ENCODE measurements around the gene AKAP6.
"Not testable (repeated sequence)": the region's sequence is repeated elsewhere in the genome, so short reads cannot be mapped to it uniquely, and the experiment has no call there.

Gene AKAP6

DNA sequence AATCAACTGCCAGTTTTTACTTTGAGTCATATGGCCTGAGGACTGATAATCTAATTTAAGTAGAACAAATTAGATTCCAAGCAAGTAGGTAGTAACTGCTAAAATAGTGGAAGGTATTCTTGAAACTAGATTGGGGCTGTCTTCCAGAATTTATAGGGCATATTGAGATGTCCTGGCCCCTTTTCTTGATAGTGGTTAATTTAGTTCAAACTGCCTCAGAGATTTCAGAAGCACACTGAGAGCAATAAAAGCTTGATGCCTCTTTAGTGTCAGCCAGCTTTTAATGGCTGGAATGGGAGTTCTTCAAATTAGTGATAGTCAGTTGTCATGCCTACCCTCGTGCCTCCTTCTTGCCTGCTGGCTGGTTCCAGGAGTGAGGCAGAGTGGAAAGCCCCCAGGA is 120.5 kb downstream of the AKAP6 start:
- DNase-seq (ENCODE audit: low read depth) = no peak

DNA sequence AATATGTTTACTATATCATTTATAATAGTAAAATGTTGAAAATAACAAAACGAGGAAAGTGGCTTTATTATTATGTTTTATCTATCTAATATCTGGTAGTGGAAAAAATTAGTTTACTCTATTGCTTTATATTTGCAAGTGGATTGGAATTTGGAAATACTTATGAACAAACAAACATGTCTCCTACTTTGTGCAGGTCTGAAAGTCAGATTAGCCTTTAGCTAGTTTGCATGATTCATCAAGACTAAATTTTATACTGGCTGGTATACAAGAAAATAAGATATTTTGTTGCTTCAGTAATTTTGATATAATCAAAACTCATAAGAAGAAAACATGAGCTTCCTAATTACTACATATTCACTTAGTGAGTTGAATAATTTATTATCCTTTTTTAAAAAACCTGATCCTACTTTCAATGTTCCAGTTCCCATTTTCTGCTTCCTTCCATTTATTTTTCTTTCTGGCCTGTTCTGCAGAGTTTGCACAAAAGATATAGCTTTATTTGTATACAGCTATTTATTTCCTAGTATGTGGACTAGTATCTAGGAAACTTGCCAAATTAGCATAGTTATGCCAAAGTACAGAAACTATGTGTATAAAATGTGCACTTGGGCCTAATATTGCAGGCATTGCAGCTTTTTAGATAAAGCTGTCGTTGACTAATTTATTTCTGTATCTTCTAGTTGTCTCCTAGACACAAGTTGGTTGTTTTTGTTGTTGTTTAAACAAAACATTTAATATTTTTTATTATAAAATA is 122.0 kb downstream of the AKAP6 start:
- no peak for DNase-seq (ENCODE audit: low read depth)

DNA sequence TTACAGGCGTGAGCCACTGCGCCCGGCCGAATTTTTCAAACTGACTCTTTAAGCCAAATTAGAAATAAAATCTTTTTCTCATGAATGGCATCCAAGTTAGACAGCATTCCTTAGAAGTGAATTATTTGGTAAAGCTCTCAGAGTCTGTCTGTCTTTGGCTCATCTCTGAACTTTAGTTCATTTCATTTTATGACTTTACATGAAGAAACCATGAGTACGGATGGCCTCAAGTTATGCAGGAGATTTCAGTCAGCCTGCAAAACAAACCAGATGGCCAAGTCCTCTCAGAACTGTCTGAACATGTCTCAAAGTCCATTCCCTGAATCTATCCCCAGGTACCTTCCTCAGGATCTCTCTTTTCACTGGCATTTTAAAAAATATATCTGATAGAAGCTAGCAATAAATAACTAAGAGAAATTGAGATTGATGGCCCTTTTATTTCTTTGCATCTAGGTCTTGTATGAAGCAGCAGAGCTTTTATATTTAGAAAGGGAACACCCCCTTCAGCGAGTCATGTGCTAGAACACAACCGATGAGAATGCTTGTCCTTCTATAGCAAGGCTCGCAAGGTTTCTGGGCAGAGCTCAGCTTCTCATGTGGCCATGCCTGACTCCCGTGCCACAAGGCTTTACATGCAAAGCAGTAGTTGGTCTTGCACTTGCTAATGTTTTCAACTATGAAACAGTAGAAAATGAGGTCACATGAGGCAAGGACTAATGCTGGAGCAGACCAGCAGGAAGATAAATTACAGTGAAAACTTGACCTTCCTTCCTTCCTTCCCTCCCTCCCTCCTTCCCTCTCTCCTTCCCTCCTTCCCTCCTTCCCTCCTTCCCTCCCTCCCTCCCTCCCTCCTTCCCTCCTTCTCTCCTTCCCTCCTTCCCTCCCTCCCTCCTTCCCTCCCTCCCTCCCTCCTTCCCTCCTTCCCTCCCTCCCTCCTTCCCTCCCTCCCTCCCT is 125.0 kb downstream of the AKAP6 start:
- no peak for DNase-seq (ENCODE audit: low read depth)

DNA sequence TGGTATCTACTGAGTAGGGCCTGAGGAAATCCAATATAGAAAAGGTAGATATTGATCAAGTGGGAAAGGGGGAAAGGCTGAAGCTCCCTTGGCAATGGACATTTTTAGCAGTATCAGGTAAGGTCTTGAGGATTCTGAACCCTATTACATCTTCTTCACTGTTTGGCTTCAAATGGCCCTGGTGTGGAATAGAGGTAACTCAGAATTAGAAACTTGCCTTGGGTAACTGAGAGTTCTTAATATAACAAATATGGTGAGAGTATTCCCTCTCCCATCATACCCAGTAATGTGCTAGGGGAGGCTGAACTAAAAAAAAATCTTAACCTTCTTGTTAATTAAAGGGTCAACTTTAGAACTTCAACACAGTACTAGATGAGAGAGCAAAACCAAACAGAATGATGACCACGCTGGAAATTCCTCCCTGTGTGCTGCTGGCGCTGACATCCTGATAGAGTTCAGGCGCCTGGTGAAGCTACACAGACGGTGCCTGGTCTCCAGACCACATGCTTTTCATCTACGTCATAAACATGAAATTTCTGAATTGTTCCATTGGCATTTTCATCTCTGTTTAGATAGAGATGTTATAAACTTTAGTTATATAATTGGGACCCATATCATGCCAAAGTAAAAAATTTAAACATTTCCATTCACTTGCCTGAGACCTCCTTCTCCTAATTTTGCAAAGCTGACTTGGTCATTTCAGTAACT is 128.3 kb downstream of the AKAP6 start:
- DNase-seq (ENCODE audit: low read depth) = no peak

DNA sequence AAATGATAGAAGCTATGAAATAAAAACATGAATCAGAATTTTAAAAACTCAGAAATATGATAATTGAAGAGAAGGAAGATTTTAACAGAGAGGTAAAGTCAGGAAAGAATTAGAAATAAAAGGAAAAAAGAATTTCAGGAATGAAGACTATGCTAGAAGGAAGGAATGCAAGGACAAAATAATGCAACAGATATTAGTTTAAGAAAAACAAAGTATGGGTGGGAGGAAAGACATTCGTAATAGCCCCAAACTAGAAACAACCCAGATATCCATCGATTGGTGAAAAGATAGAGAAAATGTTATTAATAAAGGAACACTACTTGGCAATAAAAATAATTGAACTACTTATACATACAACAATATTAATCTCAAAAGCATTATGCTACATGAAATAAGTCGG is 129.6 kb downstream of the AKAP6 start:
- DNase-seq (ENCODE audit: low read depth) = no peak

DNA sequence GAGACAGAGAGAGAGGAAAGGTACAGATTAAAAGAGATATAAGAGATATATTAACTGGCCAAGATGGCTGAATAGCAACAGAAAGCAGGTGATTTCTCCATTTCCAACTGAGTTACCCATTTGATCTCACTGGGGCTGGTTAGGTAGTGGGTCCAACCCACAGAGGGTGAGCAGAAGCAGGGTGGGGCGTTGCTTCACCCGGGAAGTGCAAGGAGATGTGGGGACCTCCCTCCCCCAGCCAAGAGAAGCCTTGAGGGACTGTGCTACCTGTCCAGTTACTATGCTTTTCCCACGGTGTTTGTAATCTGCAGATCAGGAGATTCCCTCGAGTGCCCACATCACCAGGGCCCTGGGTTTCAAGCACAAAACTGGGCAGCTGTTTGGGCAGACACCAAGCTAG is 131.2 kb downstream of the AKAP6 start:
- DNase-seq (ENCODE audit: low read depth) = no peak

DNA sequence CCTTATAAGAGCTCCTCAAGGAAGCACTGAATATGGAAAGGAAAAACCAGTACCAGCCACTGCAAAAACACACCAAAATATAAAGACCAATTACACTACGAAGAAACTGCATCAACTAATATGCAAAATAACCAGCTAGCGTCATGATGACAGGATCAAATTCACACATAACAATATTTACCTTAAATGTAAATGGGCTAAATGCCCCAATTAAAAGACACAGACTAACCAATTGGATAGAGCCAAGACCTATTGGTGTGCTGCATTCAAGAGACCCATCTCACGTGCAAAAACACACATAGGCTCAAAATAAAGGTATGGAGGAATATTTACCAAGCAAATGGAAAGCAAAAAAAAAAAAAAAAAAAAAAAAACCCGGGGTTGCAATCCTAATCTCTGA is 133.5 kb downstream of the AKAP6 start:
- not testable (repeated sequence) for DNase-seq (ENCODE audit: low read depth)

DNA sequence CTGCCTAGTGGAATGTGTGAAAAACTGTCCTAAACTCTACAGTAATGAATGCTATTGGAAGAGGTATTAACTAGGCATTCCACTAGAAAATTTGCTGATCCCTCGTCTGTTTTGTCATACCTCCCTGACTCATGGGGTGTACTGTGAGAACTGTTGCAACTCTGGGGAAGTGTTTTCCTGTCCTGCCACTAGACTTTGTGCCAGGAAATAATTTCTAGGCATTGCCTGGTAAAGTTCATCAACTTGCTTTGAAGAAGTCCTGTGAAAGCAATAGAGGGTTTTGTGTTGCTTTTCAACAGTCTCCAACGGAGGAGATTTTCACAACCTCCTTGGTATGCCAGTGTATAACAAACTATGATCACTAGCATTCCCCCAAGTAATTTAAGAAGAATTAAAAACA is 139.9 kb downstream of the AKAP6 start:
- no peak for DNase-seq (ENCODE audit: low read depth)

DNA sequence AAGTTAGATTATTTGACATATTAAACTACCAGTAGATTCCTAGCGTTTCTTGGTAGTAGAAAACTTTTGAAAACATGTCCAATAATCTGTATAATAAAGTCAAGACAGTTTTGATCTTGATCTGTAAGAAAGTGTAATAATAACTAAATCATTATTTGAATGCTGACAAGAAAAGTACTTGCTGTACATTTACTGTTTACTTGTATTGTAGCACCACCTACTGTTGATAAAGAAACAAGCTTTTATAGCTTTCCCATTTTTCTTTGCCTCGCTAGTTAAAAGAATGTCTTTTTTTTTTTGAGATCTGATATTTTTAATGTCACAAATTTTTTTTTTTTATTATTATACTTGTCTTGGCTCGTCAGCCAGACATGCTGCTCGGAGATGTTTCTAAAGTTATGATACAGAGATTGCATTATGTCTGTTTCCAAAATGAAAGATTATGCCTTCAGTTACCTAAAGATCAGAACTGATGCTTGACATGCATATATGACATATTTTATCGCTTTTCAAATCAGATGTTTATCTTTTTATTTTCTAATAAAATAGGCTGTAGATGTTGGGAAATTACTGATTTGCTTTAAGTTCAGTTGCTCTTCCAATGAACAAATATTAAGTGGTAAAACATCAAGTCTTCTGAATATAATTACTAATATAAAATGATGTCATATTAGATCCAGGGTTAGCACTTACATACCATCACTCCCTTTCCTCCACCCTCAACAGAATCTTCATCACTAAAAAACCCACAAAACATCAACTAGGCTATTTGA is 140.5 kb downstream of the AKAP6 start:
- DNase-seq (ENCODE audit: low read depth) = no peak

DNA sequence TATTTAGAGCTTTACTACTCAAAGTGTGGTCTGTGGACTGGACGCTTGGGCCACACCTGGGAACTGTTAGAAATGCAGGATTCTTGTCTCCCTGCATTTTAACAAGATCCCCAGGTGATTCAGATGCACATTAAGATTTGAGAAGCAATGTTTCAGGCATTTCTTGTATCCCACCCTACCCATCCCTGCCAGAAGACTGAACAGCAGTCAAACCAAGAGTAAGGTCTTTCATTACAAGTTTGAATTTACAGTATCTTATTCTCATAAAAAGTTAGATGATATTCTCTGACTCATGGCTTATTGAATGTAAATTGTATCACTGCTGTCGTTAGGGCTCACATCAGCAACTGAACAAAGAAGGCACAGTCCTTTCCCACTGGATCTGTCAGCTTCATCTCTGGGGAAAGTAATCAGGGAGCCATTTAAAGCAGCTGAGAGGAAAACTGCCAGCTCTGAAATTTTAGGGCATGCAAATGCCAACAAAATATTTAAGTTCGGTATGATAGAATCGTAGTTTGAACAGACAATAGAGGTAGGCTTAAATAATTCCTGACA is 141.1 kb downstream of the AKAP6 start:
- DNase-seq (ENCODE audit: low read depth) = no peak

DNA sequence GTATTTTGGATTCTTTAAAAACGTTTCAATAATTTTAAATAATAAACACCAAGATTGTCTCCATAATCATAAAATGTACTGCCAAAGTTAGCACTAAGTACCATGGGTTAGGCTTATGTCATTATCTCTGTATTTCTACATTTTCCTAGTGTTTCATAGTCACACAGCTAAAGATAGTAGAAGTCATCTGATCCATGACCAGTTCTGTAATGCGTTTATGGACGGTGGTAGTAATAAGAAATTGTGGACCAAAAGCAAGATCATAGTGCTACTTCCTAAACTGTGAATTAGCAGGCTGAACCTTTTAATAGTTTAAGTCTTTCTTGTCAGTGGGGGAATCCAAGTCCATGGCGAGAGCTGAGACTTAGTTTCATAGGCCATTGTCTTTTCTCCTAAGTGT is 142.1 kb downstream of the AKAP6 start:
- no peak for DNase-seq (ENCODE audit: low read depth)

DNA sequence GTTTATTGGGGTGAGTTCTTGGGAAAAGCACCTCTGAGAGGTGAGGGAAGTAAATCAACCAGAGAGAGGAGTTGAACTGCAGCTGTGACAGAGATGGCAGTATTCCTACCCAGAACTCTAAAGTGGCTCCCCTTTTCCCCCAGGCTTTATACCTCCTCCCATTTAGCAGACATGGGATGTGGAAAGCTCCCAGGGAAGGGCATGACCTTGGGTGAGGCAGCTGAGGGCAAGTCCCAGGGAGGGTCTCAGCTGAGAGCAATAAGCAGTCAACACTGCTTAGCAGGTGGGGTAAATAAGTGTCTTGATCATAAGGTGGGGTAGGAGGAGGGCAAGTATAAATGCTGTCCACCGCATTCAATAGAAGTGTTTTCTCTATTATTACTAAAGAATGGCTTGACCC is 143.0 kb downstream of the AKAP6 start:
- no peak for DNase-seq (ENCODE audit: low read depth)

DNA sequence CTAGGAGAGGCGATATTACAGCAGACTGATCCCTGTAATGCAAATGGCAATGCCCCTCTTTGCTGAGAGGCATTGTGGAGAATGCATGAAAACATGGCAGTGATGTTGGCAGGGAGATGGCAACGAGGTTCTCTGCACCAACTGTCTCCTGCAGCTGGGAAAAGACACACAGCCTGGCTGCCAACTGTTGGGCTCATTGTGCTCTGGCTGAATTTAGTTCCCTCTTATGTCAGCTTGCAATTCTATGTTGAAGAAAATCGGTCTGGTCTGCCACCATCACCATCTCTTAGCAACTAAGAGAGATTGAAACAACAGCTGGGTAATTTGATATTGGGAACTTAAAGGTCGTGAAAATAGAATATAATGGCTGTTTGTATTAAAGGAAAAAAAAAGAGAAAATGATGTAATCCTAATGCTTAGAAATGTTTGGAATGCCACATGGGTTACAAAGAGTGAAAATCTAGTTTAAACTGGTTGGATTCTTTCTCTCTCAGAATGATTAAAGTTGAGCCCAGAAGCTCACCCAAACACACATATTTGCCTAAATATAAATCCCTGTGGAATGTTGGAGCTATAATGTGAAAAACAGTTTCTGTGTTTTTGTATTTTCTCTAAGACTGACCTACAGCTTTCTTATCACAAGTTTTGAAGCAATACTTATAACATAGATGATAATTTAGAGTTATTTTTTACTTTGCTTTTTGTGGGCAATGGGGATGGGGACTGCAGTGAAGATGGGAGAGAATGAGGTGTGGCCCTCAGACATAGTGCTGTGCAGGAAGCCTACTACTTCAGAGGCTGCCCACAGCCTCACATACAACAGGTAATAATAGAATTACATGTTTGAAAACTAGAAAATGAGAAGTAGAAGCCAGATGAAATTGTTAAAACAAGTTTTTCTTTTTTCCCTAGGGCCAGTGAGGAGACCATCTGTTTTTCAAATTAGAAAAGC is 143.7 kb downstream of the AKAP6 start:
- DNase-seq (ENCODE audit: low read depth) = no peak

DNA sequence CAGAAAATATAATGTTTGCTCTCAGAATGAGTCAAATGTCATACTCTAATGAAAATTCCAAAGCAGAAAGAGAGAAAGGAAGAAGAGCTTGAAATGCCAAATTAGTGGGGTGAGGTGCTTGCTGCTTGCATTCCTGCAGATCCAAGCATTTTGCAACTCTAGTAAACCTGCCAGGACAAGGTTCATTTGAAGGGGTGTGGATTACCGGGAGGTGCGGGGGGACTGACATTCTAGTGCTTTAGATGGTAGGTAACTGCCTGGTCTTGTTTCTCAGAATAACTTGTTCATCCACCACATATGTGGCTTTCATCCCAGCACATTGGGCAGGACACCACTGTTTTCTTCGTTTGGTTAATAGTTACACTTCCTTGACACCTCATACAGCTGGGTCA is 144.4 kb downstream of the AKAP6 start:
- DNase-seq (ENCODE audit: low read depth) = no peak

DNA sequence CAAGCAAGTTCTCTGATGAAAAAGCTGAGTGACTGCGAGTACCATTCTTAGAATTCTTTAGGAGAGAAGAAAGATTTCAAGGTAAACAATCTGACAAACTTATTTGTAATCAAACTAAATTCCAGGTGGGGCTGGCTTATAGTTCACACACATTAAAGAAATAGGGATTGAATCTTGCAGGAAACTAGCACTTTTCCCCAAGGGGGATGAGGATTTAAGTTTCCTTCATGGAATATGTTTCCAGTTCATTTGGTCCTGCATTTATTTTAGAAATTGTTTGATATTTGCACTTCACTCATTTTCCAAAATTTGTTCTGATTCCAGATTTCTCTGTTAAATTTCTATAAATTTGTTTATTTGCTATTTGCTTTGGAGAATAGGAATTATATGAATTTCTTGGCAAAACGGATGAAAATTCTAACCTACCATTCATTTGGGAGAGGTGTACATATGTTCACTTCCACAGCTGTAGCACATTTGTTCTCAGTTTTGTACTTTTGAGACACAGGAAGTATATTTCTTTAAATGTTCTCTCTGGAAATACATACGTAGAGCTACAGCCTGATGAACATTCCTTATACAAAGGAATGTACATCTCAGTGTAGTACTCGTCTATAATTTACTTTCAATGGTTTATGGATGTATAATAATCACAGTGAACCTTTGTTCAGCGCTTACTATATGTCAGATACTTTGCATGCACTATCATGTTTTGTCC is 145.5 kb downstream of the AKAP6 start:
- DNase-seq (ENCODE audit: low read depth) = no peak

DNA sequence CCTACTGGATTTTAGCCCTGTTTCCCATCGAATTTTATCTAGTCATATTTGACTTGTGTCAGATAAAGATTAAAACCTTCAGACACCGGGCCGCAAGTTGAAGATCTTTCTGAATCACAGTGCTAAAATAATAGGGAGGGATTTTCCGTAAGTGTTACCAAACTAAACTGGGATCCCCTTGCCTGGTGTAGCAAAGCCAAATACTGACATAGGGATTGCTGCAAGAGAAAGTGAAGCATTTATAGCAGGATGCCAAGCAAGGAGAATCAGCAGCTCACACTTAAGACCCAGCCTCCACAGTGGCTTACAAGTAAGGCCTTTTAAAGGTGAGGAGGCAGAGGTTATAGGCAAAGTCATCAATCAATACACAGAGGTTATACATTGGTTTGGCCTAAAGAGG is 147.4 kb downstream of the AKAP6 start:
- no peak for DNase-seq (ENCODE audit: low read depth)

DNA sequence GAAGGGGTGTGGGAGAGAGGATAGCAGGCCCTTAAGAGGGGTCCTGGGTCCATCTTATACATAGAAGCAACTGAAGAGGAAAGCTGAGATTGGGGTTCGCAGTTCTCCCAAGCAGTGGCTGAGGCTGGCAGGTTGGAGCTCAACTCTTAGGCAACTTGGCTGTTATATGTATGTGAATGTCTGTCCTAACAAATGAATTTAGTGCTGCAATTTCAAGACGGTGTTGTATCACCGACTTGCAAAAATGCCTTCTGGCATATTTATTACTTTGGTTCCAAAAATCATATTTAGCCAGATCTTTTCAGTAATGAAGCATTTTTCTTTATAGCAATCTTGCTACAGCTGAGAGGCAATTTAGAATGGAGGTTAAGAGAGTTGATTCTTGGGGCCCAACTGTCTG is 148.3 kb downstream of the AKAP6 start:
- no peak for DNase-seq (ENCODE audit: low read depth)

DNA sequence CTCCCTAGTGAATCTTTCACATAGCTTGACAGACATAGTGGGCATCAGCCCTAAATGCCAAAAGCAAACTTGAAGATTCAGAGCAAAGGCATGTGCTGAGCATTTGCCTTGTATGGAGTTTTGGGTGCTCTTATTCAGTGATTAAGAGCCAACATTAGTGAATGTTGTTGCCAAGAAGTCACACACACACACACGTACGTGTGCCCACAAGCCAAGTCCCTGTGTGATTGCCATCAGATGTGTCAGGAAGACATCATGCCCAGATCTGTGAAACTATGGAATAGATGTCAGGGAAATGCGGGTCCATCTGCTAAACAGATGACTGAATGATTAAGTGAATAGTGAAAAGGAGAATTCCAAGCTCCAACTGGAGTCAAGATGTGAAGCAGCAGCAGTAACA is 149.0 kb downstream of the AKAP6 start:
- DNase-seq (ENCODE audit: low read depth) = no peak

DNA sequence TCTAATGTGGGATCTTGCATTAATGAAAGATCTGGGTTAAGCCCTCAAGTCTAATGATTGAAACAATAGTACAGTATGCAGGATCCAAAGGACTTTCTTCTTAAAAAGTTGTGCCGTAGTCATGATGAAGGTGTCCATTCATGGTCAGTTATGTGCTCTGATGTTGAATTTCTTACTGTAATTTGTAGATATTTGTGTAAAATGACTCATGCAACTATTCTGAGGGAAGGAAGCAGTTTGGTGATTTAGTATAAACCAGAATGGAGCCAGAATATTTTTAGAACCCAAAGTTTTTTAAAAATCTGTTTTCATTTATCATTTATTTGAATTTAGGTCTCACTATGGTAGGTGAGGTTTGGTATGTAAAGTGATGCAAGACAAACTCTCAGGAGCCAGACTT is 151.2 kb downstream of the AKAP6 start:
- no peak for DNase-seq (ENCODE audit: low read depth)

DNA sequence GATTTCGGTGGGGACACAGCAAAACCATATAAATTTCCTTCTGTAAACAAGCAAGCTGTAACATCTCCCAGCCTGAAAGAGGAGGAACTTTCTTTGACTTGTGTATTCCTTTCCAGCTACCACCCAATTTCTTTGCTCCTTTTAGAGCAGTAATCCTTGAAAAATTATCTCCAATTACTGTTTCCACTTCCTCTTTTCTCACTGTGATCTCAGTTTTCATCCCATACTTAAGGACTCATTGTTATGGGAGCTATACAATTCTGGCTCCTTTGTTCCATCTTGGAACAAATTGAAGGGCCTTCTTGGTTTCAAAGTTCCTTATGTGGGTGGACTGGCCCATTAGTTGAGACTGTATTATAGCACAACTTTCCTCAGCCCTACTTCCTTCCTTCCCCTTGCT is 152.6 kb downstream of the AKAP6 start:
- no peak for DNase-seq (ENCODE audit: low read depth)

Data from stimulated activated CD8-positive, alpha-beta memory T cell treated with anti-CD3 and anti-CD28 coated beads, Interleukin-12 subunit alpha, Interleukin-12 subunit beta, amount 100 ng/mL, for 4 hours (primary cell).